ENCODE measurements around the gene SSR4.

DNA sequence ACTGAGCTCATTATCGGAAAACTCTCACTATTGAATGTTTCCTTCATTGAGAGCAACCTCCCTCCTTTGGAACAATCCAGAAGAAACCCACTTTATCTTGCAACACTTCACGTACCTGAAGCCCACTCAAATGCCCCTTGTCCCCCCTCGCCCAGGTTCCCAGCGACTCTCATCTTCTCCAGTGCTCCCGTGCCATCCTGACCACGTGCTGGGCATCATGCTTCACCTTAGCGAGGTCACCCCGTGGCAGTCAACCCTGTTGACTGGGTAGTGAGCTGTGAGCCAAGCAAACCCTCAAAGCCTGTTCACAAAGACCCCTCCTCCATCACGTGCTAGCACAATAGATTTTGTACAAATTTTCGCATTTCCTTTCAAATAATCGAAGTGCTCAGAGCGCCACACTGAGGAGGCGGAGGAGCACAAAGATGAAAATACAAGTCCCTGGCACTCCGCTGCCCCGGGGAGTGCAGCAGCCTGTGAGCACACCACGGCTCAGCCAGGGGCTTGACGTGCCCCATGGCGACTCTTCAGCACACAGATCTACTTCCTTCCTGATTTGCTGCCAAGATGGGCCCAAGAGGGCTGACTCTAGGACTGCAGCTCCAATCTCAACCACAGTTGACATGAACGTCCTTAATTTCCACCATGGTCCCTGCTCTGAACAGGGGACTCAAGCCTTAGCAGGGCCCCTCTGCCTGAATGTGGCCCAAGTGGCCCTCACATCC lies 20.3 kb downstream of the SSR4 start:
- TF ChIP-seq, protein P1, sequence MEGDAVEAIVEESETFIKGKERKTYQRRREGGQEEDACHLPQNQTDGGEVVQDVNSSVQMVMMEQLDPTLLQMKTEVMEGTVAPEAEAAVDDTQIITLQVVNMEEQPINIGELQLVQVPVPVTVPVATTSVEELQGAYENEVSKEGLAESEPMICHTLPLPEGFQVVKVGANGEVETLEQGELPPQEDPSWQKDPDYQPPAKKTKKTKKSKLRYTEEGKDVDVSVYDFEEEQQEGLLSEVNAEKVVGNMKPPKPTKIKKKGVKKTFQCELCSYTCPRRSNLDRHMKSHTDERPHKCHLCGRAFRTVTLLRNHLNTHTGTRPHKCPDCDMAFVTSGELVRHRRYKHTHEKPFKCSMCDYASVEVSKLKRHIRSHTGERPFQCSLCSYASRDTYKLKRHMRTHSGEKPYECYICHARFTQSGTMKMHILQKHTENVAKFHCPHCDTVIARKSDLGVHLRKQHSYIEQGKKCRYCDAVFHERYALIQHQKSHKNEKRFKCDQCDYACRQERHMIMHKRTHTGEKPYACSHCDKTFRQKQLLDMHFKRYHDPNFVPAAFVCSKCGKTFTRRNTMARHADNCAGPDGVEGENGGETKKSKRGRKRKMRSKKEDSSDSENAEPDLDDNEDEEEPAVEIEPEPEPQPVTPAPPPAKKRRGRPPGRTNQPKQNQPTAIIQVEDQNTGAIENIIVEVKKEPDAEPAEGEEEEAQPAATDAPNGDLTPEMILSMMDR (IDR thresholded peaks at IDR 0.05; ENCODE audit: low read depth, low read length) = no peak
- TF ChIP-seq, protein P2, sequence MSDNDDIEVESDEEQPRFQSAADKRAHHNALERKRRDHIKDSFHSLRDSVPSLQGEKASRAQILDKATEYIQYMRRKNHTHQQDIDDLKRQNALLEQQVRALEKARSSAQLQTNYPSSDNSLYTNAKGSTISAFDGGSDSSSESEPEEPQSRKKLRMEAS (IDR thresholded peaks at IDR 0.05; ENCODE audit: low read depth, low read length) = no peak
- TF ChIP-seq POLR2A (IDR thresholded peaks at IDR 0.05; ENCODE audit: extremely low read depth, insufficient read length) = no peak
- TF ChIP-seq MYC (IDR thresholded peaks at IDR 0.05; ENCODE audit: low read depth, low read length) = no peak
